CD4-positive, alpha-beta T cell (primary cell): Measurements from ENCODE around the gene TTC33. TPM values are rescaled to one million over a fixed set of nuclear protein-coding genes. Genes with fewer than 3 reads are reported as not detected.
A peak's percentile ranks its signal among the peaks of the same experiment; 100 is the strongest.

Experiments
- ATAC-seq: fragments of 200-7000 bp; cut with Tn5 transposase; one replicate; pipeline ENCODE4 v1.10.0; 2022; ENCODE audit warnings: mild to moderate bottlenecking; ENCODE audit not compliant: poor library complexity
- CTCF ChIA-PET: fragments of 350-600 bp; sonication (Branson Sonifier 250); formaldehyde crosslinking; loops from one replicate; lab custom pipeline; 2021; ENCODE audit warnings: antibody characterized with exemption, inconsistent platforms; lab: Charles Lee
- POLR2A ChIA-PET: fragments of 350-600 bp; sonication (Branson Sonifier 250); formaldehyde crosslinking; loops from one replicate; lab custom pipeline; 2021; ENCODE audit warnings: antibody characterized with exemption, inconsistent platforms; lab: Charles Lee
- DNase-seq, 14 experiments: peaks; one replicate each; pipeline ENCODE4 v3.0.0-alpha.2; 2013 to 2020; ENCODE audit warnings: mixed read lengths in 2 of 14
- H3K27ac ChIP-seq, 2 donors: one replicate each; pipeline versions ENCODE4 v1.5.1 to v1.7.0; 2013; ENCODE audit warnings: low read length in 2 of 2, low read depth in 1 of 2, mild to moderate bottlenecking in 1 of 2
- H3K27me3 ChIP-seq, 2 experiments: 1 replicate in 1 of 2; 2 replicates in 1 of 2; pipeline versions ENCODE4 v1.6.1 to v1.7.0; 2013; ENCODE audit warnings: low read length in 2 of 2, control low read depth in 1 of 2, mild to moderate bottlenecking in 1 of 2, moderate library complexity in 1 of 2; ENCODE audit not compliant: insufficient read depth in 2 of 2, control insufficient read depth in 1 of 2
- H3K36me3 ChIP-seq: one replicate; pipeline ENCODE4 v1.6.1; 2013; ENCODE audit warnings: low read length, control low read depth; ENCODE audit not compliant: insufficient read depth
- H3K4me1 ChIP-seq: one replicate; pipeline ENCODE4 v1.6.1; 2013; ENCODE audit warnings: low read length, control low read depth; ENCODE audit not compliant: insufficient read depth
- H3K4me3 ChIP-seq: one replicate; pipeline ENCODE4 v1.5.1; 2013; ENCODE audit warnings: mild to moderate bottlenecking, low read length, moderate library complexity
- H3K9me3 ChIP-seq, 2 experiments: 1 replicate in 1 of 2; 2 replicates in 1 of 2; pipeline versions ENCODE4 v1.6.1 to v1.7.0; 2013; ENCODE audit warnings: low read length in 2 of 2, mild to moderate bottlenecking in 2 of 2, control low read depth in 1 of 2, moderate library complexity in 1 of 2; ENCODE audit not compliant: control insufficient read depth in 1 of 2, insufficient read depth in 1 of 2
- H3K27ac Mint-ChIP-seq: one replicate; pipeline ENCODE4 v1.8.0; 2020; ENCODE audit warnings: mixed read lengths
- H3K27me3 Mint-ChIP-seq: one replicate; pipeline ENCODE4 v1.8.0; 2021; ENCODE audit warnings: mixed read lengths
- H3K36me3 Mint-ChIP-seq: one replicate; pipeline ENCODE4 v1.8.0; 2021; ENCODE audit warnings: low read depth, mixed read lengths
- H3K4me1 Mint-ChIP-seq: one replicate; pipeline ENCODE4 v1.8.0; 2021; ENCODE audit warnings: low read depth, mixed read lengths
- H3K4me3 Mint-ChIP-seq: one replicate; pipeline ENCODE4 v1.8.0; 2020; ENCODE audit warnings: mild to moderate bottlenecking, mixed read lengths
- H3K9me3 Mint-ChIP-seq: one replicate; pipeline ENCODE4 v1.8.0; 2020; ENCODE audit warnings: mixed read lengths
- intact Hi-C, 2 experiments: fragments of 100-400 bp; cut with DNase I in 1 of 2; cut with micrococcal nuclease in 1 of 2; formaldehyde crosslinking; loops; one replicate each; pipeline versions ENCODE4 v1.15.1 to v1.9.0; 2023 to 2025; cut with DNase I, micrococcal nuclease
- total RNA-seq, 174 experiments: library from RNA in 2 of 174; stranded (reverse) in 2 of 174; gene quantifications; one replicate each; pipeline ENCODE4 v1.2.3 and lab custom pipeline; 2021 to 2026
- TF ChIP-seq, protein P1 (sequence below): fragments of 200-600 bp; IDR thresholded peaks from one replicate; pipeline ENCODE4 v1.8.0; 2022; ENCODE audit warnings: antibody characterized with exemption, mild to moderate bottlenecking

Gene TTC33
- total RNA-seq, 2 experiments from 2014 or later, result 8.7 to 12.0 TPM

DNA sequence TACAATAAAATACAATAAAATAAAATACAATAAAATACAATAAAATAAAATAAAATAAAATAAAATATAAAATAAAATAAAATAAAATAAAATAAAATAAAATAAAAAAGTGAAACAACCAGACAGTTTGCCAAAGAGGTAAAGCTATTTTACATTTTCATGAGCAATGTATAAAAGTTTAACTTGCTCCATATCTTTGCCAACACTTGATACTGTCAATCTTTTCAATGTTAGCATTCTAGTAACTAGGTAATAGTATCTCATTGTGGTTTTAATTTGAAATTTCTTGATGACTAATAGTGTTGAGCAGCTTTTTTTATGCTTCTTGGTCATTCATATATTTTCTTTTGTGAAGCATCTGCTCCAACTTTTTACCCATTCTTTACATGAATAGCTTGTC lies 17.3 kb downstream of the TTC33 start:
- CTCF ChIA-PET, result interaction anchor here (1.2 to 1.5 kb wide), 2 partner anchors 17 to 1025 kb away, joined by 3 to 4 read pairs; partner anchors contain the start of gene TTC33
- no peak overlapping the region for H3K4me3 ChIP-seq
- intact Hi-C loops, result loop anchor here in 1 of 2 experiments (5.0 kb wide), 2 partner anchors 1141 to 1156 kb away; no protein-coding TSS in a partner anchor
- peaks cover 0 to 10% of the 10 kb centered on the region in 2 experiments for H3K9me3 ChIP-seq
- H3K36me3 ChIP-seq, result peaks cover 26% of the 10 kb centered on the region
- no peaks in the 10 kb centered on the region for H3K27me3 ChIP-seq
- no peak overlapping the region for H3K4me3 Mint-ChIP-seq
- no peak for DNase-seq
- H3K36me3 Mint-ChIP-seq, result peaks cover 69% of the 10 kb centered on the region
- H3K27ac ChIP-seq, result no peak overlapping the region
- ATAC-seq, result no peak
- H3K4me1 ChIP-seq, result no peaks in the 10 kb centered on the region
- H3K9me3 Mint-ChIP-seq, result no peaks in the 10 kb centered on the region
- no peak overlapping the region for H3K27ac Mint-ChIP-seq
- TF ChIP-seq, protein P1, sequence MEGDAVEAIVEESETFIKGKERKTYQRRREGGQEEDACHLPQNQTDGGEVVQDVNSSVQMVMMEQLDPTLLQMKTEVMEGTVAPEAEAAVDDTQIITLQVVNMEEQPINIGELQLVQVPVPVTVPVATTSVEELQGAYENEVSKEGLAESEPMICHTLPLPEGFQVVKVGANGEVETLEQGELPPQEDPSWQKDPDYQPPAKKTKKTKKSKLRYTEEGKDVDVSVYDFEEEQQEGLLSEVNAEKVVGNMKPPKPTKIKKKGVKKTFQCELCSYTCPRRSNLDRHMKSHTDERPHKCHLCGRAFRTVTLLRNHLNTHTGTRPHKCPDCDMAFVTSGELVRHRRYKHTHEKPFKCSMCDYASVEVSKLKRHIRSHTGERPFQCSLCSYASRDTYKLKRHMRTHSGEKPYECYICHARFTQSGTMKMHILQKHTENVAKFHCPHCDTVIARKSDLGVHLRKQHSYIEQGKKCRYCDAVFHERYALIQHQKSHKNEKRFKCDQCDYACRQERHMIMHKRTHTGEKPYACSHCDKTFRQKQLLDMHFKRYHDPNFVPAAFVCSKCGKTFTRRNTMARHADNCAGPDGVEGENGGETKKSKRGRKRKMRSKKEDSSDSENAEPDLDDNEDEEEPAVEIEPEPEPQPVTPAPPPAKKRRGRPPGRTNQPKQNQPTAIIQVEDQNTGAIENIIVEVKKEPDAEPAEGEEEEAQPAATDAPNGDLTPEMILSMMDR, result no peak
- POLR2A ChIA-PET, result no interaction called here
- peaks cover 30% of the 10 kb centered on the region for H3K4me1 Mint-ChIP-seq
- H3K27me3 Mint-ChIP-seq, result no peaks in the 10 kb centered on the region

DNA sequence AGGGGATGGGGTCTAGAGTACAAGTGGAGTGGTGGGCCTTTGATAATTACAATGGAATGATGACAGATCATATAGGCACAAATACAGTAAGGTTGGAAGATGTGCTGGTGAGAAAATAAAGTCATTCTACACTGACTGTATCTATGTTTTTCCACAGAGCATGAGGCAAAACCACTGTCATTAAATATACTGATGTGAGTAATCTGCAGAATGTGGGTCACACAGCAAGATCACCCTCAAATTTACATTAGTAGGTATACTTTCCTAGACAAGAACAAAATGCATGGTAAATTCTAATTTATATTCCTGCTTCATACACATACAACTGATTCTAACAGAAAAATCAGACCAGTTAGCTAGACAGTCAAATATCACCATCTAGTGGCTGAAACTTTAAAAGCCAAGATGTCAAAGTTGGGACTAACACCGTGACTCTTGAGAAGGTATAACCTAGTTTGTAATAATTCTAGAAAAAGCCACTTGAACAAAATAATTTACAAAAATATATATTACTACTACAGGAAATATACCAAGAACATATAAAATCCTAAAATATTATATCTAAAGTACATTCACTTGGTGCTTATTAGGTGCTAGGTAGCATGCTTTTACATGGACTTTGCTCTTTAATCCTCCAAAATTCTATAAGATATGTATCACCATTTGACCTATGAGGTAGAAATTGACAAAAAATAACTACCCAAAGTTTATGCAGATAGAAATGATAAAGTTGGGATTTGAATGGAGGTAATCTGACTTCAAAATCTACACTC lies 19.5 kb downstream of the TTC33 start:
- ChIA-PET CTCF (interaction anchor here (1.0 to 1.5 kb wide), 2 partner anchors 788 to 1020 kb away, joined by 3 read pairs; no protein-coding TSS in a partner anchor), POLR2A (no interaction called here)
- H3K27ac ChIP-seq, result no peak overlapping the region
- Mint-ChIP-seq H3K27me3 (no peaks in the 10 kb centered on the region), H3K36me3 (peaks cover 51% of the 10 kb centered on the region), H3K27ac (no peak overlapping the region), H3K4me3 (no peak overlapping the region), H3K9me3 (no peaks in the 10 kb centered on the region), H3K4me1 (peaks cover 38% of the 10 kb centered on the region)
- intact Hi-C loops, result loop anchor here (1.0 to 5.0 kb wide), 10 partner anchors 47 to 1157 kb away; no protein-coding TSS in a partner anchor
- H3K4me3 ChIP-seq, result no peak overlapping the region
- TF ChIP-seq, protein P1, result peak; percentile 80
- peaks cover 0 to 6% of the 10 kb centered on the region in 2 experiments for H3K9me3 ChIP-seq
- no peaks in the 10 kb centered on the region for H3K27me3 ChIP-seq
- H3K36me3 ChIP-seq, result peaks cover 18% of the 10 kb centered on the region
- DNase-seq (peak in 3 of 14 experiments; percentile 70 to 78 (median 77)), ATAC-seq (peak; percentile 72)
- H3K4me1 ChIP-seq, result no peaks in the 10 kb centered on the region

DNA sequence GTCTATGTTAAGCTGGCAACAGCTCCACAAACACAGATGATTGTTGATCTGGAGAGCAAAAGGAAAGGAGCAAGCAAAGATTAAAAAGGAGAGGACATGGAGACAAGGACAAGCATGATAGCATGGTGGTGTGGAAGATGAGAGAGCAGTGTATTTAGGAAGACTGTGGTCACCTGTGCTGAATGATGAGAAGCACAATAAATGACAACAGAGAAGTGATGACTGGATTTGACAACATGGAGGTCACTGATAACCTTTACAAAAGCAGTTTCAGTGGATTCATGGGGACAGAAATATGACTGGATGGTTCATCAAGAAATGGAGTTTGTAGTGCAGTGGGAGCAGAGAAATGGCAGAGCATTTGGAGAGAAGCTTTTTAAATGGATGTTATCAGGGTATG lies 20.2 kb downstream of the TTC33 start:
- CTCF ChIA-PET, result interaction anchor here (1.0 to 1.5 kb wide), 2 partner anchors 787 to 1019 kb away, joined by 3 read pairs; no protein-coding TSS in a partner anchor

More for the DNA sequence above, 20.2 kb downstream of the TTC33 start:
- no peak overlapping the region for H3K27ac ChIP-seq
- H3K4me1 ChIP-seq, result no peaks in the 10 kb centered on the region
- no peak for DNase-seq
- peaks cover 0 to 2% of the 10 kb centered on the region in 2 experiments for H3K9me3 ChIP-seq
- H3K27me3 Mint-ChIP-seq, result no peaks in the 10 kb centered on the region
- TF ChIP-seq, protein P1, result no peak
- no peaks in the 10 kb centered on the region for H3K27me3 ChIP-seq
- H3K27ac Mint-ChIP-seq, result no peak overlapping the region
- ATAC-seq, result no peak
- no peak overlapping the region for H3K4me3 Mint-ChIP-seq
- intact Hi-C loops, result loop anchor here (1.0 to 5.0 kb wide), 10 partner anchors 47 to 1156 kb away; no protein-coding TSS in a partner anchor
- POLR2A ChIA-PET, result no interaction called here
- peaks cover 11% of the 10 kb centered on the region for H3K36me3 ChIP-seq
- peaks cover 48% of the 10 kb centered on the region for H3K36me3 Mint-ChIP-seq
- H3K9me3 Mint-ChIP-seq, result no peaks in the 10 kb centered on the region
- peaks cover 42% of the 10 kb centered on the region for H3K4me1 Mint-ChIP-seq
- H3K4me3 ChIP-seq, result no peak overlapping the region
